Type B pancreatic cell (in vitro differentiated cells): ENCODE data around the gene SLC15A1. TPM values are rescaled to one million over a fixed set of nuclear protein-coding genes. Genes with fewer than 3 reads are reported as not detected.

Experiments
- DNase-seq: peaks from one replicate; pipeline ENCODE4 v3.0.0; 2021; ENCODE audit warnings: mixed read lengths; ENCODE audit not compliant: unreplicated experiment; ENCODE audit errors: extremely low spot score
- H3K27ac Mint-ChIP-seq: 2 replicates; pipeline ENCODE4 v1.8.0; 2021; ENCODE audit warnings: mild to moderate bottlenecking, mixed read lengths
- H3K27me3 Mint-ChIP-seq: 2 replicates; pipeline ENCODE4 v1.8.0; 2021; ENCODE audit warnings: mixed read lengths
- H3K36me3 Mint-ChIP-seq: 2 replicates; pipeline ENCODE4 v1.8.0; 2021; ENCODE audit warnings: mixed read lengths
- H3K4me1 Mint-ChIP-seq: one replicate; pipeline ENCODE4 v1.8.0; 2021; ENCODE audit warnings: mixed read lengths; ENCODE audit not compliant: unreplicated experiment
- H3K4me3 Mint-ChIP-seq: 2 replicates; pipeline ENCODE4 v1.8.0; 2021; ENCODE audit warnings: mild to moderate bottlenecking, mixed read lengths
- H3K9me3 Mint-ChIP-seq: 2 replicates; pipeline ENCODE4 v1.8.0; 2021; ENCODE audit warnings: mixed read lengths
- CTCF ChIP-seq: fragments of 200-600 bp; sonication (generic); conservative IDR thresholded peaks from 2 replicates; pipeline ENCODE4 v1.5.0; 2021; ENCODE audit warnings: antibody characterized with exemption, mild to moderate bottlenecking
- total RNA-seq: library from RNA; stranded (reverse); gene quantifications from 2 replicates; pipeline ENCODE4 v1.2.1, GENCODE V29; 2021; ENCODE audit warnings: low replicate concordance

SLC15A1 gene
- total RNA-seq, 1 donor from 2014 or later = 3.2 TPM

GRCh38 chr13:98731925-98732324 lies 20.5 kb downstream of the SLC15A1 start:
- Mint-ChIP-seq H3K27ac (no peak overlapping the region), H3K4me3 (no peak overlapping the region), H3K27me3 (no peaks in the 10 kb centered on the region), H3K36me3 (no peaks in the 10 kb centered on the region), H3K4me1 (no peaks in the 10 kb centered on the region), H3K9me3 (no peaks in the 10 kb centered on the region)
- no peak for TF ChIP-seq CTCF
- no peak for DNase-seq

- no peaks in the 10 kb centered on the region for H3K4me1 Mint-ChIP-seq
- TF ChIP-seq CTCF = no peak
- DNase-seq = no peak
- H3K36me3 Mint-ChIP-seq = no peaks in the 10 kb centered on the region
- H3K9me3 Mint-ChIP-seq = no peaks in the 10 kb centered on the region
- H3K27me3 Mint-ChIP-seq = no peaks in the 10 kb centered on the region
- no peak overlapping the region for H3K27ac Mint-ChIP-seq
- no peak overlapping the region for H3K4me3 Mint-ChIP-seq
Measured at GRCh38 chr13:98731038-98731437, 21.4 kb downstream of the SLC15A1 start.

DNA sequence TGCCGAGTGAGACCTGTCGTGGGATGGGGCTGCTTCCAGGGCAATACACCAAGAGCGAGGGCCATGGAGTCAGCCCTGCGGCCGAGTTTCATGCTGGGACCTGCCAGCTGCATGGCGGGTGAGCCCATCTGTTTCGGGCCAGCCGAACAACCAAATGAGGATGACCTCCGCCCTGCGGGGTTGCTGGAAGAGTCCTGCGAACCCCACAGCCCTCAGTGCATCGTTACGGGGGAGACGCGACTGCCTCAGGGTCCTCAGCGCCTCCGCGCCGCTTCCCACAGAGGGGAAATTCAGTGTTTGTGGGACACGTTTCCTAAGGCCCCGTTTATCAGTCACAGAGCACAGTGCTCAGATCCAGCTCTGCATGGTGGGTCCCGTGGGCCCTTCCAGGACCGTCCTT lies 22.0 kb downstream of the SLC15A1 start:
- H3K9me3 Mint-ChIP-seq = no peaks in the 10 kb centered on the region

DNA sequence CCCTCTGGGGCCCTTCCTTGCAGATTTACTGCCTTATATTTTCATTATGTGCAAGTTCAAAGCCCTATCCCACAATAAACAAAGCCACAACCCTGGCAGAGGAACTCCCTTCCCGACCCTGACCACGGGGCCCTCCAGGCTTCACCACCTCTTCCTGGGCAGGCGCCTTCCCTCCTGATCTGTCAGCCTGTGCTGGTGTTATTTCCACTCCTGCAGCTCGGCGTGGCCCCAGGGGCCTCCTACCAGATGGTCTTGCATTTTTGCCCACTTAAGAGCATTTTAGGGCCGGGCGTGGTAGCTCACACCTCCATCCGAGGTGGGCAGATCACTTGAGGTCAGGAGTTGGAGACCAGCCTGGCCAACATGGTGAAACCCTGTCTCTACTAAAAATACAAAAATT lies 22.8 kb downstream of the SLC15A1 start:
- no peaks in the 10 kb centered on the region for H3K27me3 Mint-ChIP-seq
- no peak overlapping the region for H3K4me3 Mint-ChIP-seq
- H3K27ac Mint-ChIP-seq = no peak overlapping the region
- no peaks in the 10 kb centered on the region for H3K9me3 Mint-ChIP-seq
- H3K36me3 Mint-ChIP-seq = no peaks in the 10 kb centered on the region
- DNase-seq = no peak
- no peaks in the 10 kb centered on the region for H3K4me1 Mint-ChIP-seq
- TF ChIP-seq CTCF = no peak

More for the DNA sequence above, 22.0 kb downstream of the SLC15A1 start:
- DNase-seq = no peak
- Mint-ChIP-seq H3K36me3 (no peaks in the 10 kb centered on the region), H3K27me3 (no peaks in the 10 kb centered on the region), H3K4me3 (no peak overlapping the region), H3K4me1 (no peaks in the 10 kb centered on the region), H3K27ac (no peak overlapping the region)
- no peak for TF ChIP-seq CTCF

DNA sequence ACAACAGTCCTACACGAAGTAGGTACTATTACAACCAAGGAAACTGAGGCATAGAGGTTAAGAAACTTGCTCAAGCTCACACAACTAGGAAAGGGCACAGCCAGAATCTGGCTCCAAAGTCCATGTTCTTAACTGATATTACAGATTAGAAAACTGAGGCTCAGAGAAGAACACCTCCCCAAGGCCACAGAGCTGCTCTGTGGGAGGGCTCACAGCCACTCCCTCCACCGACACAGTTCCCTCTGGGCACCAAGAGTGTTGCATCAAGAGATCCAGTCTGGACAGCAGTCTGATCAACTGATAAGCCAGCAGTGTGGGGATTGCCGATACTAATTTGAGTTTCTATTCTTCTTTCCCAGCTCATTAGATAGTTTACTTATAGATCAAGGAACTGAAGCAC lies 29.5 kb downstream of the SLC15A1 start:
- H3K36me3 Mint-ChIP-seq = no peaks in the 10 kb centered on the region
- no peak for TF ChIP-seq CTCF
- no peak overlapping the region for H3K4me3 Mint-ChIP-seq
- no peak overlapping the region for H3K27ac Mint-ChIP-seq
- H3K4me1 Mint-ChIP-seq = no peaks in the 10 kb centered on the region
- H3K9me3 Mint-ChIP-seq = peaks cover 4% of the 10 kb centered on the region
- no peak for DNase-seq
- no peaks in the 10 kb centered on the region for H3K27me3 Mint-ChIP-seq
